ENCODE data around the gene GSE1.

- TF ChIP-seq SPI1 (IDR thresholded peaks at IDR 0.05; ENCODE audit: borderline replicate concordance, low read depth, low read length) (no peak), ARID2 (IDR thresholded peaks at IDR 0.05) (no peak), HNRNPL (IDR thresholded peaks at IDR 0.05; ENCODE audit: low read depth, low read length) (no peak), CTCF (IDR thresholded peaks at IDR 0.05 in 2 of 3, conservative IDR thresholded peaks at IDR 0.05 in 1 of 3; ENCODE audit: insufficient read depth in 2 of 3, low read depth in 1 of 3, low read length in 3 of 3) (no peak), CLOCK (CRISPR knock-in tag; IDR thresholded peaks at IDR 0.05; ENCODE audit: borderline replicate concordance) (no peak), POLR2AphosphoS5 (IDR thresholded peaks at IDR 0.05; ENCODE audit: control insufficient read depth, insufficient read depth, low read depth, low read length) (no peak), GABPA (tag; conservative IDR thresholded peaks at IDR 0.05; ENCODE audit: low read depth) (no peak), ZFX (CRISPR knock-in tag; IDR thresholded peaks at IDR 0.05) (no peak), SMAD1 (IDR thresholded peaks at IDR 0.05; ENCODE audit: low read depth, low read length, partially characterized antibody) (no peak), MAX (CRISPR knock-in tag; IDR thresholded peaks at IDR 0.05) (no peak), MIER1 (IDR thresholded peaks at IDR 0.05; ENCODE audit: low read depth) (no peak), TAF1 (IDR thresholded peaks at IDR 0.05; ENCODE audit: control insufficient read depth, extremely low read depth, insufficient read depth, low read length, severe bottlenecking) (no peak), ZNF740 (CRISPR knock-in tag; IDR thresholded peaks at IDR 0.05) (no peak), ZNF740 (tag; IDR thresholded peaks at IDR 0.05) (no peak), POLR2A (conservative IDR thresholded peaks at IDR 0.05) (no peak)
Observed at GRCh38 chr16:85681255-85681654, 68.1 kb downstream of the GSE1 start.
